Measurements from ENCODE around the gene TMEM107. TPM values are rescaled to one million over a fixed set of nuclear protein-coding genes. Genes with fewer than 3 reads are reported as not detected.

The TMEM107 gene
- total RNA-seq, 2 donors from 2014 or later, result 11.3 to 12.6 TPM

DNA sequence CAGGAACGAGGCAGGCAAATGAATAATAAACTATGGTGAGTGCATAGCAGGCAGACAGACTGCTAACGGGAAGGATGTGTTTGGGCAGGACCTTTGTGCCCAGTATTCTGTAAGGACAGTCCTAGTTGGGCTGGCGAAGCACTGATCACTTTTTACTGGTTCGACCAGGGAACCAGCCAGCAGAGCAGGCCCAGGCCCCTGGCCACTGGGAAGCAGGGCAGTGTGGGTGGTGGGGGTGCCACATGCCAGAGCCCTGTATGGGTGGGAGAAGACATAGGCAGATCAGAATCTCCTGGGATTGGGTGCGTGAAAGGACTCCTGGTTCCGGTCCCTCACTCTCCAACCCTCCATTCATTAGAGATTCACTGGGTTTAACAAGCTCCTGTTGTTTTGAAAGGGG is 9.4 kb downstream of the TMEM107 start:
- DNase-seq (no peak), ATAC-seq (no peak)
- intact Hi-C loops (cut with DNase I, micrococcal nuclease), result no loop called here

DNA sequence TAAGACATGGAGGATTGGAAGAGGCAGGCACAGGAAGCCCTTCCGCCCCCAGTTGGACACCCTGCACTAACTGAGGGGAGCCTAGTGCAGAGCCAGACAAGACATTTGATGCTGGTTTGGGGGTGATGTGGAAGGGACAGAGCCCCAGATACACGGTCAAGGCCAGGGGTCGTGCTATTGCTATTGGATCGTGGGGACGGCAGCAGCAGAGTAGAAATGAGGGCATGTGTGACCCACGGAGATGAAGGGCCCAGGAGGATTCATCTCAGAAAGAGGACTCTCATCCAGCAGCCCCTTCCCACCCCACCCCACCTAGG is 11.4 kb downstream of the TMEM107 start:
- intact Hi-C loops (cut with DNase I, micrococcal nuclease), result no loop called here
- DNase-seq, result no peak
- ATAC-seq, result no peak

DNA sequence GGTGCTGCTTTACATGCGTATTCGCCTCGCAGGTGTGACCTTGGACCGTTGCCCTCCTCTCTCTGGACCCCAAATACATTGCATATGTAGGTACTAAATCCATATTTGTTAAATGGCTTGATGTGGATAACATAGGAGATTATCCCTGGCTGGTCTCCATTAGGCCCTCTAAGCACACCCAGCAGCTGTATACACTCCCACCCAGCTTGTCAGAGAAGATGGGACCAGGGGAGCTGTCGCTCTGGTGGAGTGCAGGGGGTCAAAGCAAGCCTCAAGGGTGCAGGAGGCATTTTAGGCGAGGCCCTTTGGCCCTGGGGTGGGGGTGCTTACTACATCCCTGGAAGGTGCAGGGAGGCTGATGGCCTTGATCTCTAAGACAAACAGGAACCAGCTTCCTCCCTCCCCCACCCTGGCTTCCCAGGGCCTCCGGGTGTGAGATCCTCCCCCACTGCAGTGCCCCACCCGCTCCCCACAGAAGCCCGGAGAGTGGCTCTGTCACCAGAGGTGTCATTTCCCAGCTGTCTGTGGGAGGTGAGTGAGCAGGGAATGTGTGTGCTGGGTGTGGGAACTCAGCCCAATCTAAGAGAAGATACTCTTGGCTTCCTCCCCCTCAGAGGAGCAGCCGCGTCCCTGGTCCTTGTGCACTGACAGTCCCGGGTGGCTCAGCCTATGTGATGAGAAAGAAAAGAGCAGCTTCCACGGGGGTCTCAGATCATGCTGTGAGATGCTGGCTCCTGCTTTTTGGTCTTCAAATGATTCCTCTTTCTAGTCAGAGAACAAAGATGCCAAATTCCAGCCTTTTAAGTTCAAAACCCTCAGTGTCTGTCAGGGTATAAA is 12.0 kb downstream of the TMEM107 start:
- peak; percentile 85 to 88 for DNase-seq
- intact Hi-C loops (cut with DNase I, micrococcal nuclease), result no loop called here
- peak; percentile 66 for ATAC-seq

DNA sequence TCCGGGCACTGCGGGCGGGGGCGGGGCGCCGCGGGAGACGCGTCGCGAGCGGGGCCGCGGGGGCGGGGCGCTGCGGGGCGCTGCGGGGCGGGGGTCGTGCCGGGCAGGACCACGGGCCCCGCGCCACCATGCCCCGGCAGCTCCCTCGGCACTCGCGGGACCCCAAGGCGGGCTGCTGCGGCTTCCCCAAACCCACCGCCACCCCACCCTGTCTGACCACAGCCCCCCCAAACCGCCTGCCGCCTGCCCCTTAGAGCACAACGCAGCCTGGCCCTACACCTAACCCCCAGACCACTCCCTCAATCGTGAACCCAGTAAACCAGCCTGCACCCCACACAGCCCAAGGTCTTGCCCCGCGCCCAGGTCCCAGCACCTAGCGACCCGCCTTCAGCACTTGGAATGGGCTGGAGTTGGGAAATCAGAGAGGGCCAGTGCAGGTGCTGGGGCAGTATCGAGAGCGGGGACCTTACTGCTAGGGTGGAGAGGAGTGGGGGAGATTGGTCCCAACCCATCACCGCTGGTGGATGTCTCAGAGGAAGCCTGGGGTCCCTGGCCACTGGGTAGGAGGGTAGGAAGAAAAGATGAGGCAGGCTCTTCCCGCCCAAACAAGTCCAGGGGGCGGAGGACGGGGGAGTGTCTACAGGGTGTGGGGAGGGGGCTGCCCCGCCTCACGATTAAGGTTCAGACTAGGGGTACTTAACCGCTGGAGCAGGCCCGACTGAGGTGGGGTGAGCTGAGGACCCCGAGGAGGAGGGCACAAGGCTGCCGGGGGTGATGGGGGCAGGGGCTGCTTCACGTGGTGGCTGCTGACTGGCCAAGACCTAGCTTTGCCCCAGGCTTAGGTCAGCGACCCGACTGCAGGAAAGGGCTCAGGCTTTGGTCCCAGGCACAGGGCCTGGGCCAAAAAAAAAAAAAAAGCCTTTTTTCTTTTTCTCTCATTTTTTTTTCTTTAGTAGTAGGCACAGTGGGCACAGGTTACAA is 12.9 kb downstream of the TMEM107 start:
- ATAC-seq, result peak; percentile 3
- intact Hi-C loops (cut with DNase I, micrococcal nuclease), result no loop called here
- DNase-seq, result peak in 1 of 2 donors; percentile 43

DNA sequence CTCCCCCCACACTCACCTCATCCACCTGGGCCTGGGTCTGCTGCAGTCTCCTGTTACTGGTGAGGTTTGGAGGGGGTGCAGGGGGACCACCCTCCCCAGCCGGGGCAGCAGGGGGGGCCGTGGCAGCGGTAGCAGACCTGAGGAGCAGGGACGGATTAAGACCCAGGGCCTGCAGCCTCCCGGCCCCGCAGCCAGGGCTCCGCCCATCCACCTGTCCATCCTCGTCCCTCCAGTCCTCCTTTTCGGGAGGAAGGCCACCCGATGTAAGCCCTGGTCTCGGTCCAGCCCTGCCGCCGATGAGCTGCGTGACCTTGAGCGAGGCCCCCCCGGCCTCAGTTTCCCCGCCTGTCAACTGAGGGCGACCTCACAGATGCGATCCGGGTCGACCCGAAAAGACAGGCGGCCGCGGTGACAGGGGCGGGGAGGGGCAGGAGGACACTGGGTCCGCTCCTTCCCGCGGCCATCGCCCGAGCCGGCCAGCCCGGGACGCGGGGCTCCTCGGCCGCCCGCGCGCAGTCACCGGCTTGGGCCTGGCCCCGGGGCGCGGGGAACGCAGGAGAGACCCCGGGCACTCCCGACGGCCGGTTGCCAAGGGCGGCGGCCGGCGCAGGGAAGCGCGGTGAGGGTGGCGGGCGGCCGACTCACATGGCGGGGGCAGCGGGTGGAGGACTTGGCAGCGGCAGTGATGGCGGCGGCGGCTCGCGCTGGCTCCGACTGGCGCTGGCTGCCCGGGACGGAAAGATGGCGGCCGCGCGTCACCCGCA is 13.8 kb downstream of the TMEM107 start, which contains the start of gene VAMP2:
TSS of gene VAMP2 (minus strand) at position 716 of the 764 bp plus-strand sequence. CDS start at position 647, 69 bp downstream.
- intact Hi-C loops (cut with DNase I, micrococcal nuclease), result no loop called here
- peak; percentile 63 for ATAC-seq
- DNase-seq, result peak; percentile 70 to 88

DNA sequence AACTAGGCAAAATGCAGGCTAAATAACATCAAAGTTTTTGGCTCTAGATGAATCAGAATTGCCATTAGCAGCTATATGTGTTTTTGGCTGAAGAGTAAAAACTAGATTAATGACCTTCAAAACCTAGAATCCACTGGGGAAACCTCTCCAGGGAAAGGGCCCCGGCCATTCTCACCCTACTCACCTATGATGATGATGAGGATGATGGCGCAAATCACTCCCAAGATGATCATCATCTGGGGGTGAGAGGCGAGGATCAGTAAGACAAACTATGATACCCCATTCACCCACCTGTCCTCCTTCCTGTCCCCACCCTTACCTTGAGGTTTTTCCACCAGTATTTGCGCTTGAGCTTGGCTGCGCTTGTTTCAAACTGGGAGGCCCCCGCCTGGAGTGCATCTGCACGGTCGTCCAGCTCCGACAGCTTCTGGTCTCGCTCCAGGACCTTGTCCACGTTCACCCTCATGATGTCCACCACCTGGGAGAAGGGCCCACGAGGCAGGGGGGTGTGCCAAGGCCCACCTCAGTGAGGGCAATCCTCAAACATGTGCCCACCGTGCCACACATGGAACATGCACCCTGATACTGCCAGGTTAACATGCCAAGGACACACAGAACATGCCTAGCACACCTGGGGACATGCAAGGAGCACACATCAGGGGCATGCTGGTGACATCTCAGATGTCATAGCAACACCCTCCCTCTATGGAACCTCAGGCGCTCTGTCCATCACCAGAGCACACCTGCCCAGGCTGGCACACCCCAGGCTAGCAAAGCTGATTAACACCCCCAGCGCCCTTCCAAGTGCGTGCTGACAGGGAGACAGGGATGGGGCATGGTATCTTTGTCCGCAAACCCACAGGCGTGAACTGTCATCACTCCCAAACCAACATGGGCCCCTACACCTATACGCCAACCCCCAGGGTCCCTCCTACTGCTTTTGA is 14.6 kb downstream of the TMEM107 start:
- ATAC-seq, result no peak
- DNase-seq, result no peak
- intact Hi-C loops (cut with DNase I, micrococcal nuclease), result no loop called here

DNA sequence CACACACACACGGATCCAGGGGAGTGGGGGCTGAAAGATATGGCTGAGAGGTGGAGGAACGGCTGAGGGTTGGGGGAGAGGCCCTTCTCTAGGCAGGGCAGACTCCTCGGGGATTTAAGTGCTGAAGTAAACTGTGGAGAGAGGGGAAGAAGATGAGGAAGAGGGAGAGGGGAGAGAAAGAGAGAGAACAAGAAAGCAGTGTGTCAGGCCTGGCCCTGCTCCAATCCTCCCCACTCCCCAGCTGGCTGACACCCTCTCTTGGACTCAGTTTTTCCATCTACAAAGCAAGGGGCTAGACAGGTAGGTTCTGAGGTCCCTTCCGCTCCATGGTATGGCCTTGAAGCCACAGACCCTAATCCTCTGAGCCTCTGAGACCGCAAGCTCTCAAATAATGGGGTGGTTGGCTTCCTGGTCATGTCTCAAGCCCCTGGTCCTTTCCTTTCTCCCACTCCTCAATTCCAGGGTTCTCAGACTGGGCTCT is 15.4 kb downstream of the TMEM107 start:
- no peak for ATAC-seq
- no peak for DNase-seq
- intact Hi-C loops (cut with DNase I, micrococcal nuclease), result no loop called here

DNA sequence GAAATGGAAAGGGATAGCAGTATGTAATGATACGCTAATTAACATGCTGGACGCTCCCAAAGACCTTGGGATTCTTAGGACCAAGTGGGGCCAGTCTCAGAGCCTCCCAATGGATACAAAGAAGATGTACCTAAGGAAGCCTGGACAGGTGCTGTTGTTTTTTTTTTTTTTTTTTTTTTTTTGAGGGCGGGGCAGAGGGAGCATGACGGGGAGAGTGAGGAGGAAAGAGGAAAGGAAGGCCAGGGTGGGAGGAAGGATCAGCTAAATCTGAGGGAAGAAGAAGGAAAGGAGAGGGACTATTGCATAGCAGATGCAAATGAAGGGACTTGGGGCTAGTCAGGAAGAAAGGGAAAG is 16.0 kb downstream of the TMEM107 start:
- intact Hi-C loops (cut with DNase I, micrococcal nuclease), result no loop called here
- no peak for ATAC-seq
- no peak for DNase-seq

DNA sequence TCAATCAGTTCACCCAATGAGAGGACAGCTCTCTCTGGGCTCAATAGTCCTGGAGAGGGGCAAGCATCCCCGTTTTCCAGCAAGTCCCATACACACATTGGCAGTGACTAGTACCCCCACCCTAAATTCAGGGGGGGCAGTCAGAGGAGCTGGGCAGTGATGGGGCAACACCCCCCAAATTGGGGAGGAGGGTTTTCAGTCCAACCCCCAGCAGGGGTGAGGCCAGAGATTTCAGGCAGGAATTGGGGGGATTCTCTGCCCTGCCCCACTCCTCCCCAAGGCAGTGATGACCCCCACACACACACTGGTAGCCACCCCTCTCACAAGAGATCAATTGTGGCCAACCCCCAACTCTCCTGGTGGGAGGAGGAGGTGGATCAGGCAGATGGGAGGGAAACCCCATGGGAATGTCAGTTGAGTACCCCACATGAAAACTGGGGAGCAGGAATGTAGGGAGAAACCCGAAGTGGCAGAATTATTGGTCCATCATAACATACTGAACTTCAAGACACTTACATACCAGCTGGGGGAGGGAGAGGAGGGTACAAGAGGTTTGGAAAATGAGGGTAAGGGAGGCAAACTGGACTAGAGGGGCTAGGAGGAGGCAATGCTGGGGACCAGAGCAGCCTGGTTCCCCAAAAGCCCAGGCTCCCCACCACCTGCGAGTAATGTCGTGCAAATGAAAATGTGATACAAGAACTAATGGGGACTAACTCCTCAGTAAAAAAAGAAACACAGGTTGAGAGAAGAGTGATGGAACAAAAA is 16.5 kb downstream of the TMEM107 start:
- no peak for ATAC-seq
- DNase-seq, result no peak
- intact Hi-C loops (cut with DNase I, micrococcal nuclease), result no loop called here

DNA sequence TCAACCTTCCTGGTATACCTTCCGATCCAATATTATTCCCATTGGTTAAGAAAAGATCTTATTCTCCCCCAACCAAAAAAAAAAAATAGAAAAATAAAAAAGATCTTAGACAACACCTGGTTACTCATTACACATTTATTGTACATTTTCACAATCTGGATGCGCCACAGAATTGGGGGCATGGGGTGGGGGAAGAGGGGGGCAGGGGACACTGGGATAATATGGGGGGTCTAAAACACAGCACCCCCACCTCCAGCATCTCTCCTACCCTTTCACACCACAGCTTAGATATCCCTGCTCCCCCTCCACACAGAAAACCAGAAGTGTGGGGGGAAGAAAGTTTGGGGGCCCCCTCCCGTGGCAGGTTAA is 17.2 kb downstream of the TMEM107 start:
- intact Hi-C loops (cut with DNase I, micrococcal nuclease), result no loop called here
- ATAC-seq (no peak), DNase-seq (no peak)

DNA sequence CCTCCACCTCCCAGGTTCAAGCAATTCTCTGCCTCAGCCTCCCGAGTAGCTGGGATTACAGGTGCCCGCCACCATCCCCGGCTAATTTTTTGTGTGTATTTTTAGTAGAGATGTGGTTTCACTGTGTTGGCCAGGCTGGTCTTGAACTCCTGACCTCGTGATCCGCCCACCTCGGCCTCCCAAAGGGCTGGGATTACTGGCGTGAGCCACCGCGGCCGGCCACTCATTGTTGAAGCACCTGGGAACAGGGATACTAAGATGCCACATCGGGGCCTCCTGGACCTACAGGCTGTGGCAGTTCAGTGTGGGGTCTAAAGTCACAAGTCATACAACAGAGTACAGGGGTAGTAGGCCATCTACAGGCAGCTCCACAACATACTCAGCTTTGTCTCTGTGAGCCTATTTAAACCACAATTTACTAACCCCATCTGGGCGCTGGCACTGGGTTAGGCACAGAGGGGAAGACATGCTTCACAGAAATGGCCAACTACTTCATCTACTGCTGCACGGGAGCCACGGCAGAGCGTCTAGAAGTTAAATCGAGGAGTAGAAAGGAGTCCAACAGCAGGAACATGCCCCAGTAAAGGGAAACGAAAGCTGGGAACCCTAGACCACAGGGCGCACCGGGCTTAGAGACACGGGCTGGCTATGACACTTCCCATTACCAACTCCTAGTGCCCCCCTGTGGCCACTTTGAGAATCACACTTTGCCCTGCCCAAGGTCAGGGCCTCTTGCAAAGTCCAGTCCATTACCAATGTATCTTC is 17.7 kb downstream of the TMEM107 start:
- ATAC-seq, result peak; percentile 17

DNA sequence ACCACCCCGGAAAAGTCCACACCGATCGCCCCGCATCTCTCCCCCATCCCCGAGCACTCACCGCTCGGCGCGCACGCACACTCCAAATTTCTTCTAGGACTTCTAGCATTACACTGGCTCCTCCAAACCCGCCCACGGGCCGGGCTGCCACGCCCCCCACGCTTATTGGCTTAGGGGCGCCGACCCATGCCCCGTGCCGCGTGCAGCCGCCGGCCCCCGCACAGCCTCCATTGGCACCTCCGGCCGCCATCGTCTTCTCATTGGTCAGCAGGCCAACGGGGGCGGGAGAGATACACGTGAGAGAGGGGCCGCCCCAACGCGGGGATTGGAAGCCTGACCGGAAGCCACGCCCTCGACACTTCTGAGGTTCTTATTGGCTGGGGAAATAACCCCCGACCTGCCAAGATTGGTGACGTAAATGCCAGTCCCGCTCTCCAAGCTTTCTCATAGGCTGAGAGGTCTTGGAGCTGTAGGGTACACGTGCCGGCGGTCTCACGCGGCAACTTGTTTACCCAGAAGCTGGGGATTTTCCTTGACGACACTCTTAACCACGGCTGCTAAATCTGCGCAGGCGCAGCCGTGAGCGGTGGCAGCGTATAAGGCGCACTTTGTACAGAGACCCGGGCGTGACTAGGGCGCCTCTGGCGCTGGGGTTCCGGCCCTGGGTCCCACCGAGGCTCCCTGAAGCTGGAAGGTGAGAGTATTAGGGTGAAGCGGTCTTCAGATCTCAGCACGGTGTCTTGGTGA is 19.8 kb downstream of the TMEM107 start:
- ATAC-seq (peak; percentile 63), DNase-seq (peak; percentile 100)
- intact Hi-C loops (cut with DNase I, micrococcal nuclease), result no loop called here

More for the DNA sequence above, 17.7 kb downstream of the TMEM107 start:
- peak; percentile 91 to 96 for DNase-seq
- intact Hi-C loops (cut with DNase I, micrococcal nuclease), result no loop called here

DNA sequence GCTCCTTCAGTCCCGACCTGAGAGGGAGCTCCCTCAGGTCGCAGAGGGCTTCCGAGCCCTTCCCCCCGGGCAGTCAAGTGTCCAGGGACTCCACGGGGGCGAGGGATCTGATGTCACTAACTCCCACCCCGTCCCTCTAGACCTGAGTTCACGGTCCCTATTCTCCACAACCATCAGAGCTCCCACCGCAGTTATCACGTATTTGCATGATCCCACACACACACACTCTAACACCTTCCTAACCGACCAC is 20.3 kb downstream of the TMEM107 start:
- ATAC-seq (no peak), DNase-seq (no peak)
- intact Hi-C loops (cut with DNase I, micrococcal nuclease), result no loop called here

DNA sequence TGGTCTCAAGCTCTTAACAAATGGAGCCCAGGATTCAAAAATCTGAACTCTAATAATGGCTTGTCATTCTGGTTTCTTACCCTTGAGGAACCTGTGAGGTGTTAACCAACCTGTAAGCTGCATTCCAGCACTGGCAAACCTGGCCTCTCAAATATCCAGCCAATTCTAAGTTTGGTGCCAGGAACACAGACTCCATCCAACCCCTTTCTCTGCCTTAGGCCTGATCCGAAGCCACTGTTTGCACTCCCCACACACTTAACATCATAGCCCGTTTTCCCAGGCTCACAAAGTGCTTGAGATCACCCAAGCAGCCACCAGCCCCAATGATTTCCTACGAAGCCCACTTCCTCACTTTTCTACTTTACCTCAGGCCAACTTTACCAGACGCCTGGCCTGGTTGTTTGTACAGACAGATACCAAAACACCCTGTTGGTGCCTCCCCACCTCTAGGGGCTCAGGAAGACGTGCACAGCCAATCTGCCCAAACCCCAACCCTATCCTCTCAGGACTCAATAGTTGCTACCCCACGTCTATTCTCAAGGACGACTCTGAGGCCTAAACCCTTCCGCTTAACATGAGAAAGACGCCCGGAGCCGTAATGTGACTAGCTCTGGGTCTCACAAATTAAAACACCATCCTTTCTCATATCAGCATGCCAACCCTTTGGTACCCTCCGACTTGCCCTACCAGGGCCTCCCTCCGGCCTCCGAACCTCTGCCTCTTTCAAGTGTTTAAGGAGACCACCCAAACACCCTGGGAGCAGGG is 20.8 kb downstream of the TMEM107 start:
- ATAC-seq (no peak), DNase-seq (no peak)
- intact Hi-C loops (cut with DNase I, micrococcal nuclease), result no loop called here

DNA sequence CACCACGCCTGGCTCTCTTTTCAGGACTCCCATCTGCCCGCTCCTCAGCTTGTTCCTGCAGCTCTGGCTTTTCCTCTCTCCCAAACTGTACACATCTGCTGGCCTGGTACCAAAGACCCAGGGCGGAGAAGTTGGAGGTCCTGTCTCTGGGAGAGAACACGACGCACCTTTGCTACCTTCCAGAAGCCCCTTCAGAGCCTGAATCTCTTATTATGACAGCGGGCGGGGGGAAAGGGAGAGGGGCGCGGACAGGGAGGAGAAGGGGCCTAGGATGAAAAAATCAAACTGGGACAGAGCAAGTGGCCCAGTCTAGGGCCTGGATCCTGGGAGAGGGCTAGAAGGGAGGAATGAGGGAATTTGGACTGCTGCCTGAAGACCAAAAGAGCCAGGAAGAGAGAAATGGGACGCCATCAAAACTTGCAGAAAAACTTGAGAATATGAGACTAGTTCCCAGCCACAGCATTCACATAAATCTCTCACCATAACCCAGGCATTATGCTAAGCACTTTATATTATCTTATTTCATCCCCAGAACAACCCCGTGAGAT is 21.5 kb downstream of the TMEM107 start:
- intact Hi-C loops (cut with DNase I, micrococcal nuclease), result no loop called here
- DNase-seq (no peak), ATAC-seq (no peak)

Data from left colon (tissue), 2 donors.